Heart left ventricle (tissue), 13 donors: ENCODE measurements around the gene ZNF74.

Experiments
- CTCF ChIP-seq, 12 donors: fragments of 200-600 bp; sonication (generic) in 4 of 12; IDR thresholded peaks; one replicate each; pipeline versions ENCODE4 v1.5.0 to v1.8.0; 2018 to 2022; ENCODE audit warnings: antibody characterized with exemption in 12 of 12, mild to moderate bottlenecking in 5 of 12
- POLR2A ChIP-seq, 2 donors: fragments of 450-650 bp; IDR thresholded peaks; one replicate each; pipeline ENCODE4 v1.6.1; 2017; ENCODE audit warnings: antibody characterized with exemption in 2 of 2, mild to moderate bottlenecking in 2 of 2, moderate library complexity in 2 of 2
- donor health status: ischemic (EF 13 %, LVEDD 7.1; RV severe dilation, severe dysfunction).
- donor health status: DM: no; HTN: yes; CAD: no.
- donor health status: DM: no; HTN: no; CAD: no.
- donor health status: ischemic (EF 25% LVEDD 6.9; RV normal size, moderate dysfunction).
- donor health status: ischemic (EF 25% LVEDD 5.7; RV mildly dilated, moderate dysfunction).
- donor health status: ischemic (EF 35%, LVEDD 5.7; RV mildly dilated, moderate dysfunction).
- donor health status: nonischemic (EF 11% LVEDD 7.7; RV severe dilation, severe dysfunction).
- donor health status: DM: yes; HTN: yes; CAD: no.
- donor health status: PGD.
- donor health status: ischemic (EF 29% LVEDD 5.4; RV normal size, mild dysfunction).
- donor health status: nonischemic (EF 23%, LVEDD 6.1; RV moderate dilation, normal function).

GRCh38 chr22:20393705-20394476 lies at the start of gene ZNF74:
- peak in 2 of 12 donors; percentile 11 to 15 for TF ChIP-seq CTCF (IDR thresholded peaks at IDR 0.05)
- peak in 1 of 2 donors; percentile 69 for TF ChIP-seq POLR2A (IDR thresholded peaks at IDR 0.05)
